Suprapubic skin (tissue), 4 donors: ENCODE measurements around the gene PRR16.

Source experiments
- CTCF ChIP-seq, 2 donors: fragments of 200-600 bp in 1 of 2; fragments of 450-650 bp in 1 of 2; sonication (generic) in 1 of 2; IDR thresholded peaks; one replicate each; pipeline ENCODE4 v1.5.1; 2016 to 2019; ENCODE audit warnings: antibody characterized with exemption in 2 of 2, mild to moderate bottlenecking in 1 of 2, moderate library complexity in 1 of 2
- EP300 ChIP-seq: sonication (generic); formaldehyde crosslinking; IDR thresholded peaks from one replicate; pipeline ENCODE4 v1.6.1; 2017; ENCODE audit warnings: antibody characterized with exemption
- POLR2AphosphoS5 ChIP-seq, 3 donors: sonication (generic); formaldehyde crosslinking; IDR thresholded peaks; one replicate each; pipeline ENCODE4 v1.6.1; 2017; ENCODE audit warnings: antibody characterized with exemption in 3 of 3

GRCh38 chr5:120533581-120533980, 69.5 kb downstream of the PRR16 start:
- no peak for TF ChIP-seq POLR2AphosphoS5 (IDR thresholded peaks at IDR 0.05)
- TF ChIP-seq EP300 = no peak
- TF ChIP-seq CTCF (IDR thresholded peaks at IDR 0.05) = no peak
